D721Med (cell line): ENCODE data around the gene ADTRP.

Source experiments
- DNase-seq: peaks from one replicate; pipeline ENCODE4 v3.0.0; 2011; ENCODE audit warnings: low spot score; ENCODE audit not compliant: insufficient read length
- FAIRE-seq: peaks from 2 replicates; lab custom pipeline; 2011; peaks lifted over from hg19 to GRCh38; lab: Jason Lieb, UNC
- CTCF ChIP-seq: IDR thresholded peaks from 2 replicates; pipeline ENCODE4 v1.5.1; 2012; ENCODE audit warnings: mild to moderate bottlenecking, control low read depth; ENCODE audit not compliant: insufficient read depth; ENCODE audit errors: missing control alignments

The ADTRP gene

DNA sequence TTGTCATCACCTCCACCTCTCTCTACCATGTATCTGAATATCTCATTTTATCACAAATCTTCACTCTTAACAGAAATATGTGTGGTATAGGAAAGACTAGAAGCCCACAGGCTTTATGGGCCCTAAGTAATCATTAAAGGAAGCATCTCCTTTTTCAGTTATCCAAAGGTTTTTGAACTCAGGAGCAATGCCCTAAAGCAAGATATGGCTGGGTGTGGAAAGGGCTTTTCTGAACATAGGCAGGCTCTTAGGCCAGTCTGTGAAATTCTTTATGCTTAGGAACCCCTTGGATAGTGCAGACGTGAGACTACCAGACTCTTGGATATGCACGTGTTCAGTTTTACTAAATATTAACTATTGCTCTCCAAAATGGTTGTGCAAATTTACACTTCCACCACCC is 99.5 kb downstream of the ADTRP start:
- no peak for TF ChIP-seq CTCF
- DNase-seq (no peak), FAIRE-seq (no peak)

DNA sequence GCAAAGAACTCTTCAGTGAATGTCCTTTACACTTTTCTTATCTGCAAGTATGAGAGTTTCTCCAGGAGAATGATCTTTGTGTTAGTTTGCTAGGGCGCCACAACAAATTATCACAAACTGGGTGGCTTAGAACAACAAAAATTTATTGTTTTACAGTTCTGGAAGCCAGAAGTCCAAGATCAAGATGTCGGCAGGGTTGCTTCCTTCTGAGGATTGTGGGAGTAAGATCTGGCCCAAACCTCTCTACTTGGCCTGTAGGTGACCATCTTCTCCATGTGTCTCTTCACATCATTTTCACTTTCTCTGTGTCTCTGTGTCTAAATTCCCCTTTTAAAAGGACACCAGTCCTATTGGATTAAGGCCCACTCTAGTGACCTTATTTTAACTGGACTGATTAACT is 103.0 kb downstream of the ADTRP start:
- TF ChIP-seq CTCF, result no peak
- no peak for FAIRE-seq
- no peak for DNase-seq

DNA sequence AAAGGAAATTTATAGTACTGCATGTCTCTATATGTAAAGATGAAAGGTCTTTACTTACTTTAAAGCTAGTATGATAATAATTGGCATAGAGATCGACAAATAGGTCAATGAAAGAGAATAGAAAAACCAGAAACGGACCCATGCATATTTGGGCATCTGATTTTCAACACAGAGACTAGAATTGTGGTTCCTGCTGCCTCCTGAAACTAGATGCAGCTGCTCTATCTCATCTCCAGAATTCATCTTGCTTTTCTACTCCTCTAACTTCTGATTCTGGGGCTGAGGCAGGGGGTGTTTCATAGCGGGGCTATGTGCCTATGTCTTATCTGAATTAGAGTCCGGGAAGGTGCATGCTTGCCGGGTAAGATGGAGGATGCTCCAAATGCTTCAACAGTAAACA is 105.9 kb downstream of the ADTRP start:
- TF ChIP-seq CTCF, result no peak
- FAIRE-seq (no peak), DNase-seq (no peak)

GRCh38 chr6:11672256-11672655 is 106.3 kb downstream of the ADTRP start:
- FAIRE-seq (no peak), DNase-seq (no peak)
- TF ChIP-seq CTCF, result no peak

GRCh38 chr6:11669696-11670095 is 108.9 kb downstream of the ADTRP start:
- no peak for TF ChIP-seq CTCF
- FAIRE-seq, result no peak
- no peak for DNase-seq

DNA sequence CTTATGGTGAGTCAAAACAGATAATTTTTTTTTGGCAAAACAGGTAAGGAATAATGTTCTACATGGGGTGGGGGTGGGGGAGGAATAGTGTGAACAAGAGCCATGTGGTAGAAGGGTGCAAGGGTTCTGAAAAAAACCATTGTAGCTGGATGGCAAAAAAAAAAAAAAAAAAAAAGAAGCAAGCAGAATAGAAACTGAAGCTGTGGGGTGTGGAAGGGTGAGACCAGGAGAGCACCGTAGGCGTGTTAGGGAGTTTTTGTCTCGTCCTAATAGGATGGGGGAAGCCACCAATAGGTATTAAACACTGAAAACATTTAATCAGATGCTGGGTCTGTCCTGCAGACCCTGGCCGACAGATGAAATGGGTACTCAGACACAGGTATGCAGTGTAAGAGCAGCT is 110.1 kb downstream of the ADTRP start:
- TF ChIP-seq CTCF, result no peak
- FAIRE-seq (no peak), DNase-seq (no peak)

DNA sequence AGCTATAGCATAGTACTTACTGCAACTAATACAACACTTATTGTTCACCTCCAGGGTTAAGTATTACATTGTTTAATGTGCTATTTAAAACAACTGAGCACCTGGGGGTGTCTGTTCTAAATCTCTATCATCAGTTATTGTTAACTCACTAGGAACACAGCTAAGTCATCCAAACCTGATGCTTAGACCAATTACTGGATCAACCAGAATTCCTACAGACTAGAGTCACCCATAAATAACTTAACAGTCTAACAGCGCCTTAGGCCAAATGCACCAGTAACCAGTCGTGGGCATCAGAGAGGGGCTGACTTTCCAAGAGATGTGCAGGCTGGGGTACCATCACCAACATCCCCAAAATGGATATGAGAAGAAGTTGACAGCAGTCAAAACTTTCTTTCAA is 110.7 kb downstream of the ADTRP start:
- DNase-seq (no peak), FAIRE-seq (no peak)
- TF ChIP-seq CTCF, result no peak
